Upper lobe of left lung (tissue), 4 donors: ENCODE measurements around the gene CIPC.

Source experiments
- CTCF ChIP-seq, 6 experiments: fragments of 450-650 bp in 4 of 6; fragments of 200-600 bp in 2 of 6; sonication (generic) in 2 of 6; IDR thresholded peaks; one replicate each; pipeline ENCODE4 v1.5.1; 2016 to 2019; ENCODE audit warnings: antibody characterized with exemption in 6 of 6
- POLR2A ChIP-seq, 4 donors: fragments of 450-650 bp; IDR thresholded peaks; one replicate each; pipeline ENCODE4 v1.5.1; 2016 to 2017; ENCODE audit warnings: antibody characterized with exemption in 4 of 4, mild to moderate bottlenecking in 2 of 4
- POLR2AphosphoS5 ChIP-seq, 2 donors: sonication (generic); formaldehyde crosslinking; IDR thresholded peaks; one replicate each; pipeline ENCODE4 v1.5.1; 2017; ENCODE audit warnings: antibody characterized with exemption in 2 of 2

DNA sequence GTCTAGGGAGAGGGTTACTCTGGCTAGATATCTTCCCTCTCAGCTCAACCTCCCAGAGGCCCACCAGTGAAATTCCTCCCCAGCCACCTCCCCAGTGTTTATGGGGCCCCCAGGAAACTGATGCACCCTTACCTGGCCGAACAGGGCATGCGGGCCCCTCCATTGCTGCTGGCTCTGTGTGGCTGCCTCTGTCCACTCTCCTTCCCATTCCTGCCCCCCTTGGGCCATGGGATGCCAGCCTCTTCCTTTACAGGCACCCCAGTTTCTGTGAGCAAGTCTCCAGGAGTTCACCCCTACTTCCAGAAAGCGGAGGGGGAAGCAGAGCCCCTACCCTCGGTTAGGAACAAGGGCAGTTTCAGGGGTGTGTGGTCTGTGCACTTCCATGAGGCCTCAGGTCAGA is 63.0 kb downstream of the CIPC start:
- TF ChIP-seq CTCF (IDR thresholded peaks at IDR 0.05) = no peak
- TF ChIP-seq POLR2A (IDR thresholded peaks at IDR 0.05) = no peak
- TF ChIP-seq POLR2AphosphoS5 (IDR thresholded peaks at IDR 0.05) = no peak
